Measurements from ENCODE around the gene POU4F2.

GRCh38 chr4:146643812-146644401 lies 5.2 kb downstream of the POU4F2 start:
- TF ChIP-seq CTCF (conservative IDR thresholded peaks at IDR 0.05; ENCODE audit: low read length) (no peak), EZH2phosphoT487 (IDR thresholded peaks at IDR 0.05; ENCODE audit: borderline replicate concordance) (no peak)

Measured in Loucy (cell line).